Muscle of leg (tissue), 11 donors: ENCODE results near the gene STUM. TPM values are rescaled to one million over a fixed set of nuclear protein-coding genes. Genes with fewer than 3 reads are reported as not detected.
A peak's percentile ranks its signal among the peaks of the same experiment; 100 is the strongest.

ENCODE experiments used
- DNase-seq: peaks from one replicate; pipeline ENCODE4 v3.0.0; 2013
- H3K27ac ChIP-seq: one replicate; pipeline ENCODE4 v1.5.1; 2013; ENCODE audit warnings: mild to moderate bottlenecking, low read length, control low read depth
- H3K27me3 ChIP-seq: one replicate; pipeline ENCODE4 v1.6.1; 2013; ENCODE audit warnings: low read length; ENCODE audit not compliant: control insufficient read depth, insufficient read depth
- H3K36me3 ChIP-seq: one replicate; pipeline ENCODE4 v1.6.1; 2013; ENCODE audit warnings: low read length; ENCODE audit not compliant: control insufficient read depth, insufficient read depth
- H3K4me1 ChIP-seq: one replicate; pipeline ENCODE4 v1.6.1; 2013; ENCODE audit warnings: low read length; ENCODE audit not compliant: control insufficient read depth, insufficient read depth
- H3K4me3 ChIP-seq: one replicate; pipeline ENCODE4 v1.5.1; 2013; ENCODE audit warnings: low read length, control low read depth
- H3K9me3 ChIP-seq: replicated peaks from 2 replicates; pipeline ENCODE4 v1.6.1; 2013; ENCODE audit warnings: low read depth, low read length; ENCODE audit not compliant: control insufficient read depth
- WGBS: methylation state at CpG from one replicate; pipeline ENCODE4 v1.1.5; 2013; ENCODE audit warnings: missing lambda C conversion rate; ENCODE audit not compliant: insufficient coverage; 5-methylcytosine and 5-hydroxymethylcytosine counted together
- polyA plus RNA-seq, 8 donors: library from polyadenylated mRNA; unstranded; fragments of 120-200 nt; gene quantifications; one replicate each; pipeline versions ENCODE4 v1.2.1 to v1.2.3, GENCODE V29; 2013; ENCODE audit warnings: inconsistent platforms in 1 of 8, low replicate concordance in 1 of 8; ENCODE audit not compliant: insufficient read length in 8 of 8, insufficient read depth in 1 of 8
- total RNA-seq: library from RNA; stranded (reverse); fragments of 120-200 nt; gene quantifications from one replicate; pipeline ENCODE4 v1.2.4, GENCODE V29; 2013

Gene STUM
- total and polyA plus RNA-seq, 9 donors = 4.7 to 14.6 (median 9.2) TPM

GRCh38 chr1:226571893-226572292, 23.3 kb downstream of the STUM start:
- DNase-seq = peak; percentile 26
- Histone ChIP-seq H3K27me3 (no peaks in the 10 kb centered on the region), H3K9me3 (no peaks in the 10 kb centered on the region), H3K36me3 (no peaks in the 10 kb centered on the region), H3K4me3 (no peak overlapping the region), H3K27ac (no peak overlapping the region), H3K4me1 (peaks cover 50% of the 10 kb centered on the region)
- WGBS = 67% methylated on average over 4 of the region's 6 CpGs

- Histone ChIP-seq H3K9me3 (no peaks in the 10 kb centered on the region), H3K4me1 (peaks cover 50% of the 10 kb centered on the region), H3K27me3 (no peaks in the 10 kb centered on the region), H3K27ac (no peak overlapping the region), H3K36me3 (no peaks in the 10 kb centered on the region), H3K4me3 (no peak overlapping the region)
- DNase-seq = no peak
- 48% methylated on average over 8 of the region's 8 CpGs for WGBS
Measured at GRCh38 chr1:226572325-226572726, 23.8 kb downstream of the STUM start.

GRCh38 chr1:226574044-226574443, 25.5 kb downstream of the STUM start:
- no peak for DNase-seq
- Histone ChIP-seq H3K27ac (no peak overlapping the region), H3K9me3 (no peaks in the 10 kb centered on the region), H3K4me3 (no peak overlapping the region), H3K4me1 (peaks cover 36% of the 10 kb centered on the region), H3K36me3 (no peaks in the 10 kb centered on the region), H3K27me3 (no peaks in the 10 kb centered on the region)
- no CpG with 5 or more reads among the region's 2 CpGs for WGBS

GRCh38 chr1:226574591-226575435, 26.2 kb downstream of the STUM start:
- 76% methylated on average over 18 of the region's 21 CpGs for WGBS

GRCh38 chr1:226575436-226575720, 26.8 kb downstream of the STUM start:
- 90% methylated on average over 3 of the region's 4 CpGs for WGBS
- no peak overlapping the region for H3K27ac ChIP-seq
- H3K9me3 ChIP-seq = no peaks in the 10 kb centered on the region

More at GRCh38 chr1:226574591-226575435, 26.2 kb downstream of the STUM start:
- Histone ChIP-seq H3K36me3 (no peaks in the 10 kb centered on the region), H3K4me1 (peaks cover 29% of the 10 kb centered on the region), H3K27ac (no peak overlapping the region), H3K9me3 (no peaks in the 10 kb centered on the region), H3K27me3 (no peaks in the 10 kb centered on the region), H3K4me3 (no peak overlapping the region)
- no peak for DNase-seq

GRCh38 chr1:226575739-226576378, 27.3 kb downstream of the STUM start:
- Histone ChIP-seq H3K36me3 (no peaks in the 10 kb centered on the region), H3K27me3 (no peaks in the 10 kb centered on the region), H3K4me3 (no peak overlapping the region), H3K4me1 (peaks cover 21% of the 10 kb centered on the region), H3K9me3 (no peaks in the 10 kb centered on the region), H3K27ac (no peak overlapping the region)
- no peak for DNase-seq
- 65% methylated on average over 7 of the region's 9 CpGs for WGBS

More at GRCh38 chr1:226575436-226575720, 26.8 kb downstream of the STUM start:
- DNase-seq = no peak
- Histone ChIP-seq H3K4me3 (no peak overlapping the region), H3K27me3 (no peaks in the 10 kb centered on the region), H3K4me1 (peaks cover 23% of the 10 kb centered on the region), H3K36me3 (no peaks in the 10 kb centered on the region)

GRCh38 chr1:226576601-226577000, 28.0 kb downstream of the STUM start:
- Histone ChIP-seq H3K27me3 (no peaks in the 10 kb centered on the region), H3K4me3 (no peak overlapping the region), H3K9me3 (no peaks in the 10 kb centered on the region), H3K4me1 (peaks cover 21% of the 10 kb centered on the region), H3K27ac (no peak overlapping the region), H3K36me3 (no peaks in the 10 kb centered on the region)
- DNase-seq = no peak
- WGBS = 58% methylated on average over 1 of the region's 3 CpGs

- Histone ChIP-seq H3K4me3 (no peak overlapping the region), H3K36me3 (no peaks in the 10 kb centered on the region), H3K27ac (no peak overlapping the region), H3K27me3 (no peaks in the 10 kb centered on the region), H3K4me1 (peaks cover 13% of the 10 kb centered on the region), H3K9me3 (no peaks in the 10 kb centered on the region)
- no peak for DNase-seq
- 63% methylated on average over 9 of the region's 15 CpGs for WGBS
Measured at GRCh38 chr1:226577401-226578180, 29.0 kb downstream of the STUM start.

GRCh38 chr1:226578946-226579578, 30.5 kb downstream of the STUM start:
- DNase-seq = no peak
- H3K4me1 ChIP-seq = peaks cover 16% of the 10 kb centered on the region
- H3K27me3 ChIP-seq = no peaks in the 10 kb centered on the region
- H3K9me3 ChIP-seq = no peaks in the 10 kb centered on the region
- 86% methylated on average over 9 of the region's 11 CpGs for WGBS
- H3K27ac ChIP-seq = no peak overlapping the region
- no peak overlapping the region for H3K4me3 ChIP-seq
- no peaks in the 10 kb centered on the region for H3K36me3 ChIP-seq
